HepG2 (cell line): ENCODE measurements around the gene TCAIM. TPM values are rescaled to one million over a fixed set of nuclear protein-coding genes. Genes with fewer than 3 reads are reported as not detected.

Source experiments
- ATF6 ChIP-seq: sonication (generic); formaldehyde crosslinking; conservative IDR thresholded peaks from 2 replicates; pipeline ENCODE4 v1.4.0; 2020; ENCODE audit warnings: missing genetic modification reagents
- CEBPB ChIP-seq: IDR thresholded peaks from 2 replicates; pipeline ENCODE4 v1.6.1; 2011; ENCODE audit warnings: low read depth, low read length, improper control_type of control experiment, borderline replicate concordance
- EHMT2 ChIP-seq: fragments of 200-600 bp; sonication (generic); IDR thresholded peaks from 2 replicates; pipeline ENCODE4 v1.7.0; 2017; ENCODE audit warnings: antibody characterized with exemption, low read depth, low read length, borderline replicate concordance
- HOXD1 ChIP-seq: sonication (generic); formaldehyde crosslinking; IDR thresholded peaks from 2 replicates; pipeline ENCODE4 v1.5.0; 2020; ENCODE audit warnings: missing genetic modification reagents
- LRRFIP1 ChIP-seq: sonication (generic); formaldehyde crosslinking; conservative IDR thresholded peaks from 2 replicates; pipeline ENCODE4 v1.4.0; 2020; ENCODE audit warnings: missing genetic modification reagents
- MNT ChIP-seq: fragments of 450-650 bp; IDR thresholded peaks from 2 replicates; pipeline ENCODE4 v1.6.1; 2016
- RFXAP ChIP-seq: sonication (generic); formaldehyde crosslinking; IDR thresholded peaks from 2 replicates; pipeline ENCODE4 v1.4.0; 2020; ENCODE audit warnings: missing genetic modification reagents, borderline replicate concordance
- RXRA ChIP-seq: sonication (generic); formaldehyde crosslinking; IDR thresholded peaks from 2 replicates; pipeline ENCODE4 v1.5.1; 2020; ENCODE audit warnings: missing genetic modification reagents
- TIGD3 ChIP-seq: sonication (generic); formaldehyde crosslinking; IDR thresholded peaks from 2 replicates; pipeline ENCODE4 v1.5.1; 2020; ENCODE audit warnings: mild to moderate bottlenecking, missing genetic modification reagents, borderline replicate concordance
- ZBTB2 ChIP-seq: sonication (generic); formaldehyde crosslinking; IDR thresholded peaks from 2 replicates; pipeline ENCODE4 v1.8.0; 2022; ENCODE audit warnings: low read depth, missing genetic modification reagents
- ZNF225 ChIP-seq: sonication (generic); formaldehyde crosslinking; IDR thresholded peaks from 2 replicates; pipeline ENCODE4 v1.4.0; 2020; ENCODE audit warnings: mild to moderate bottlenecking, missing genetic modification reagents
- ZNF468 ChIP-seq: sonication (generic); formaldehyde crosslinking; IDR thresholded peaks from 2 replicates; pipeline ENCODE4 v1.8.0; 2022; ENCODE audit warnings: mild to moderate bottlenecking, moderate library complexity, missing genetic modification reagents
- ZNF496 ChIP-seq: sonication (generic); formaldehyde crosslinking; IDR thresholded peaks from 2 replicates; pipeline ENCODE4 v1.8.1; 2023; ENCODE audit warnings: mild to moderate bottlenecking, moderate library complexity, missing genetic modification reagents; ENCODE audit not compliant: insufficient replicate concordance
- ZNF552 ChIP-seq: sonication (generic); formaldehyde crosslinking; IDR thresholded peaks from 2 replicates; pipeline ENCODE4 v1.9.0; 2022; ENCODE audit warnings: missing genetic modification reagents, mild to moderate bottlenecking, borderline replicate concordance
- ZNF572 ChIP-seq: sonication (generic); formaldehyde crosslinking; IDR thresholded peaks from 2 replicates; pipeline ENCODE4 v1.5.1; 2020; ENCODE audit warnings: mild to moderate bottlenecking, missing genetic modification reagents
- ZNF703 ChIP-seq: sonication (generic); formaldehyde crosslinking; IDR thresholded peaks from 2 replicates; pipeline ENCODE4 v1.5.1; 2020; ENCODE audit warnings: missing genetic modification reagents, mild to moderate bottlenecking, moderate library complexity, borderline replicate concordance
- ZNF891 ChIP-seq: sonication (generic); formaldehyde crosslinking; IDR thresholded peaks from 2 replicates; pipeline ENCODE4 v1.5.0; 2020; ENCODE audit warnings: mild to moderate bottlenecking, missing genetic modification reagents
- polyA plus RNA-seq, 8 experiments: library from polyadenylated mRNA; depleted of rRNA in 3 of 8; stranded (reverse) in 7 of 8; unstranded in 1 of 8; fragments of >200 nt; fragmentation: Illumina TruSeq in 4 of 8; extraction: Trizol in 4 of 8; gene quantifications; 2 replicates each; pipeline versions ENCODE4 v1.2.1 to v1.2.3, GENCODE V29; 2011 to 2016; ENCODE audit warnings: low read depth in 4 of 8, missing spikeins in 1 of 8, mixed read lengths in 1 of 8; ENCODE audit not compliant: insufficient read depth in 1 of 8
- total RNA-seq, 5 experiments: library from RNA; depleted of rRNA; stranded (reverse); fragments of >200 nt; fragmentation: Illumina TruSeq; extraction: Trizol; gene quantifications; 2 replicates each; pipeline ENCODE4 v1.2.3, GENCODE V29; 2016; ENCODE audit warnings: low read depth in 1 of 5

Gene TCAIM
- total and polyA plus RNA-seq, 2 of the 13 experiments (the other 11 are each of a cell fraction or from before 2014, with no cell fraction given), result 16.9 to 22.6 TPM

GRCh38 chr3:44338010-44338827 lies at the start of gene TCAIM (continued):
- TF ChIP-seq ZNF496 (CRISPR knock-in tag), result no peak
- peak; percentile 99 for TF ChIP-seq RFXAP
- TF ChIP-seq EHMT2, result no peak
- no peak for TF ChIP-seq CEBPB
- 0 out of 2 replicates have a peak, but pooled peaks have one; percentile 89 for TF ChIP-seq ZNF552
- peak; percentile 80 for TF ChIP-seq TIGD3 (CRISPR knock-in tag)
- TF ChIP-seq MNT, result peak; percentile 6; the same call in 1 of the 2 replicates
- peak; percentile 95 for TF ChIP-seq ZNF225
- TF ChIP-seq ATF6, result peak; percentile 60; the same call in 1 of the 2 replicates
- TF ChIP-seq HOXD1 (CRISPR knock-in tag), result no peak
- TF ChIP-seq ZNF891 (CRISPR knock-in tag), result peak; percentile 98
- peak; percentile 88 for TF ChIP-seq RXRA (CRISPR knock-in tag)
- TF ChIP-seq ZBTB2, result peak; percentile 84
- TF ChIP-seq ZNF572 (CRISPR knock-in tag), result peak; percentile 99
- peak; percentile 86 for TF ChIP-seq ZNF703
- 0 out of 2 replicates have a peak, but pooled peaks have one; percentile 83 for TF ChIP-seq ZNF468 (CRISPR knock-in tag)
- peak; percentile 45; the same call in 1 of the 2 replicates for TF ChIP-seq LRRFIP1 (CRISPR knock-in tag)
